KBM-7 (cell line): Measurements from ENCODE around the gene ARL6IP1.
"Not testable (repeated sequence)": the region's sequence is repeated elsewhere in the genome, so short reads cannot be mapped to it uniquely, and the experiment has no call there.

Source experiments
- DNase-seq: peaks from one replicate; pipeline ENCODE4 v3.0.0-alpha.2; 2015
- in situ Hi-C: fragments of 300-500 bp; cut with MboI; formaldehyde crosslinking; loops from 2 replicates; pipeline ENCODE4 v1.14.3; 2020; ENCODE audit warnings: low sequenced_read_pairs, low pct_unique_long_range_greater_than_20kb, mixed read lengths

ARL6IP1 gene

GRCh38 chr16:18774651-18775050, 26.7 kb downstream of the ARL6IP1 start:
- DNase-seq = not testable (repeated sequence)

GRCh38 chr16:18772171-18772570, 29.2 kb downstream of the ARL6IP1 start:
- in situ Hi-C loops, DNase-seq: not testable (repeated sequence)

More at GRCh38 chr16:18774651-18775050, 26.7 kb downstream of the ARL6IP1 start:
- in situ Hi-C loops = not testable (repeated sequence)

GRCh38 chr16:18770336-18770962, 30.9 kb downstream of the ARL6IP1 start:
- in situ Hi-C loops, DNase-seq: not testable (repeated sequence)

- in situ Hi-C loops, DNase-seq: not testable (repeated sequence)
Measured at GRCh38 chr16:18767217-18767616, 34.1 kb downstream of the ARL6IP1 start.

GRCh38 chr16:18762713-18763112, 38.6 kb downstream of the ARL6IP1 start:
- DNase-seq, in situ Hi-C loops: not testable (repeated sequence)

GRCh38 chr16:18759598-18760520, 41.5 kb downstream of the ARL6IP1 start:
- DNase-seq = peak; percentile 40
- in situ Hi-C loops = not testable (repeated sequence)

- in situ Hi-C loops, DNase-seq: not testable (repeated sequence)
Measured at GRCh38 chr16:18757960-18758660, 43.2 kb downstream of the ARL6IP1 start.

- DNase-seq, in situ Hi-C loops: not testable (repeated sequence)
Measured at GRCh38 chr16:18756639-18757038, 44.7 kb downstream of the ARL6IP1 start.

- in situ Hi-C loops, DNase-seq: not testable (repeated sequence)
Measured at GRCh38 chr16:18742870-18743269, 58.5 kb downstream of the ARL6IP1 start.
